ENCODE results near the gene VMAC.

Gene VMAC

GRCh38 chr19:5953680-5954213, 49.1 kb downstream of the VMAC start:
- peak; percentile 48 for DNase-seq

- DNase-seq = no peak
These were observed 49.6 kb downstream of the VMAC start for GRCh38 chr19:5954293-5954692.

GRCh38 chr19:5955636-5955935, 50.9 kb downstream of the VMAC start:
- no peak for DNase-seq

- no peak for DNase-seq
These were observed 51.7 kb downstream of the VMAC start for GRCh38 chr19:5956323-5956722.

- DNase-seq = no peak
These were observed 52.1 kb downstream of the VMAC start for GRCh38 chr19:5956728-5957127.

GRCh38 chr19:5957170-5957569, 52.5 kb downstream of the VMAC start:
- no peak for DNase-seq

GRCh38 chr19:5958074-5958850, 53.6 kb downstream of the VMAC start:
- no peak for DNase-seq

- no peak for DNase-seq
These were observed 54.1 kb downstream of the VMAC start for GRCh38 chr19:5958851-5959122.

GRCh38 chr19:5959260-5960004, 54.8 kb downstream of the VMAC start:
- no peak for DNase-seq

Measured in activated naive CD4-positive, alpha-beta T cell treated with Interleukin-2 at 50 U/mL for 16 hours (primary cell).